ENCODE measurements around the gene ADAMTS20. TPM values are rescaled to one million over a fixed set of nuclear protein-coding genes. Genes with fewer than 3 reads are reported as not detected.

ADAMTS20 gene
- total RNA-seq, 4 donors from 2014 or later = not detected

GRCh38 chr12:43428088-43428600 lies 123.9 kb downstream of the ADAMTS20 start:
- Histone ChIP-seq H3K36me3 (no peaks in the 10 kb centered on the region), H3K27me3 (no peaks in the 10 kb centered on the region), H3K9me3 (no peaks in the 10 kb centered on the region), H3K4me3 (no peak overlapping the region), H3K4me1 (no peaks in the 10 kb centered on the region), H3K27ac (no peak overlapping the region)
- DNase-seq (ENCODE audit: low spot score in 2 of 2) = no peak
- 58% methylated on average over 5 of the region's 5 CpGs for WGBS
- TF ChIP-seq POLR2A (IDR thresholded peaks at IDR 0.05) = no peak
- TF ChIP-seq, protein P1, sequence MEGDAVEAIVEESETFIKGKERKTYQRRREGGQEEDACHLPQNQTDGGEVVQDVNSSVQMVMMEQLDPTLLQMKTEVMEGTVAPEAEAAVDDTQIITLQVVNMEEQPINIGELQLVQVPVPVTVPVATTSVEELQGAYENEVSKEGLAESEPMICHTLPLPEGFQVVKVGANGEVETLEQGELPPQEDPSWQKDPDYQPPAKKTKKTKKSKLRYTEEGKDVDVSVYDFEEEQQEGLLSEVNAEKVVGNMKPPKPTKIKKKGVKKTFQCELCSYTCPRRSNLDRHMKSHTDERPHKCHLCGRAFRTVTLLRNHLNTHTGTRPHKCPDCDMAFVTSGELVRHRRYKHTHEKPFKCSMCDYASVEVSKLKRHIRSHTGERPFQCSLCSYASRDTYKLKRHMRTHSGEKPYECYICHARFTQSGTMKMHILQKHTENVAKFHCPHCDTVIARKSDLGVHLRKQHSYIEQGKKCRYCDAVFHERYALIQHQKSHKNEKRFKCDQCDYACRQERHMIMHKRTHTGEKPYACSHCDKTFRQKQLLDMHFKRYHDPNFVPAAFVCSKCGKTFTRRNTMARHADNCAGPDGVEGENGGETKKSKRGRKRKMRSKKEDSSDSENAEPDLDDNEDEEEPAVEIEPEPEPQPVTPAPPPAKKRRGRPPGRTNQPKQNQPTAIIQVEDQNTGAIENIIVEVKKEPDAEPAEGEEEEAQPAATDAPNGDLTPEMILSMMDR (IDR thresholded peaks at IDR 0.05) = no peak
- TF ChIP-seq POLR2AphosphoS5 (IDR thresholded peaks at IDR 0.05) = no peak
- TF ChIP-seq EP300 (IDR thresholded peaks at IDR 0.05) = no peak

DNA sequence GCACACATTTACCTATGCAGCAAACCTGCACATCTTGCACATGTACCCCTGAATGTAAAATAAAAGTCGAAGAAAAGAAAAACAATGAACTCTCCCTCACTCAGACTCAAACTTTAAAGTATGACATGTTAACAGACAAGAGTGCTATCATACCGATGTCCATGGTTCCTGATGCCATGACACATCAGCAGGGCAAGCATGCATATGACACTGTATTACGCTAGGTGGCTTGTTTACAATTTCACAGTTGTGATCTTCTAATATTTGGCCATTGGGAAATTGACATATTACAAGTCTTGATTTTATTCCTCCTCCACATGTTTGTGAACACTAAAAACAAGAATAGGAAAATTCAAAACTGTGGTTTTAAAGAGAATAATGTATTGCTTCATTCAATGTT lies 126.6 kb downstream of the ADAMTS20 start:
- TF ChIP-seq POLR2AphosphoS5 (IDR thresholded peaks at IDR 0.05) (no peak), POLR2A (IDR thresholded peaks at IDR 0.05) (no peak), EP300 (IDR thresholded peaks at IDR 0.05) (no peak)
- TF ChIP-seq, protein P1 (IDR thresholded peaks at IDR 0.05) = no peak
- Histone ChIP-seq H3K27me3 (no peaks in the 10 kb centered on the region), H3K27ac (no peak overlapping the region), H3K36me3 (no peaks in the 10 kb centered on the region), H3K9me3 (no peaks in the 10 kb centered on the region), H3K4me1 (no peaks in the 10 kb centered on the region), H3K4me3 (no peak overlapping the region)
- WGBS = 94% methylated on average over 3 of the region's 3 CpGs
- no peak for DNase-seq (ENCODE audit: low spot score in 2 of 2)

- DNase-seq (ENCODE audit: low spot score in 2 of 2) = no peak
- TF ChIP-seq POLR2AphosphoS5 (IDR thresholded peaks at IDR 0.05) = no peak
- TF ChIP-seq, protein P1 (IDR thresholded peaks at IDR 0.05) = no peak
- no peak for TF ChIP-seq EP300 (IDR thresholded peaks at IDR 0.05)
- TF ChIP-seq POLR2A (IDR thresholded peaks at IDR 0.05) = no peak
- Histone ChIP-seq H3K27ac (no peak overlapping the region), H3K4me1 (no peaks in the 10 kb centered on the region), H3K4me3 (no peak overlapping the region), H3K9me3 (peaks cover 4% of the 10 kb centered on the region), H3K36me3 (no peaks in the 10 kb centered on the region), H3K27me3 (no peaks in the 10 kb centered on the region)
Measured at GRCh38 chr12:43416981-43417380, 135.0 kb downstream of the ADAMTS20 start.

- Histone ChIP-seq H3K9me3 (no peaks in the 10 kb centered on the region), H3K36me3 (no peaks in the 10 kb centered on the region), H3K4me1 (no peaks in the 10 kb centered on the region), H3K4me3 (no peak overlapping the region), H3K27me3 (no peaks in the 10 kb centered on the region), H3K27ac (no peak overlapping the region)
- no peak for TF ChIP-seq EP300 (IDR thresholded peaks at IDR 0.05)
- WGBS = 36% methylated on average over 1 of the region's 1 CpG
- DNase-seq (ENCODE audit: low spot score in 2 of 2) = no peak
Measured at GRCh38 chr12:43407816-43408645, 144.0 kb downstream of the ADAMTS20 start.

GRCh38 chr12:43406801-43407200 lies 145.2 kb downstream of the ADAMTS20 start:
- Histone ChIP-seq H3K27me3 (no peaks in the 10 kb centered on the region), H3K9me3 (no peaks in the 10 kb centered on the region), H3K4me3 (no peak overlapping the region), H3K27ac (no peak overlapping the region), H3K36me3 (no peaks in the 10 kb centered on the region), H3K4me1 (no peaks in the 10 kb centered on the region)
- TF ChIP-seq POLR2A (IDR thresholded peaks at IDR 0.05) (no peak), POLR2AphosphoS5 (IDR thresholded peaks at IDR 0.05) (no peak), EP300 (IDR thresholded peaks at IDR 0.05) (no peak)
- TF ChIP-seq, protein P1 (IDR thresholded peaks at IDR 0.05) = no peak
- WGBS = 84% methylated on average over 1 of the region's 1 CpG
- DNase-seq (ENCODE audit: low spot score in 2 of 2) = no peak
